Liver (tissue), 3 donors: Measurements from ENCODE around the gene TECR.

ENCODE experiments used
- ATF3 ChIP-seq: IDR thresholded peaks from 2 replicates; pipeline ENCODE4 v1.6.1; 2016; ENCODE audit warnings: antibody characterized with exemption
- CTCF ChIP-seq: fragments of 150-350 bp; IDR thresholded peaks from 2 replicates; pipeline ENCODE4 v1.5.1; 2017; ENCODE audit warnings: improper control_type of control experiment, low read depth, low read length; ENCODE audit not compliant: missing input control
- EGR1 ChIP-seq, 2 donors: IDR thresholded peaks; 2 replicates each; pipeline ENCODE4 v1.6.1; 2016 to 2018; ENCODE audit warnings: antibody characterized with exemption in 2 of 2, low read depth in 2 of 2
- FOXA1 ChIP-seq: IDR thresholded peaks from 2 replicates; pipeline ENCODE4 v1.6.1; 2016; ENCODE audit warnings: antibody characterized with exemption
- JUND ChIP-seq, 2 donors: IDR thresholded peaks; 2 replicates each; pipeline ENCODE4 v1.6.1; 2016; ENCODE audit warnings: antibody characterized with exemption in 2 of 2
- REST ChIP-seq: IDR thresholded peaks from 2 replicates; pipeline ENCODE4 v1.6.1; 2016; ENCODE audit warnings: antibody characterized with exemption, mild to moderate bottlenecking
- RXRA ChIP-seq, 2 donors: IDR thresholded peaks; 2 replicates each; pipeline ENCODE4 v1.6.1; 2017 to 2018; ENCODE audit warnings: antibody characterized with exemption in 2 of 2, mild to moderate bottlenecking in 1 of 2
- SP1 ChIP-seq: IDR thresholded peaks from 2 replicates; pipeline ENCODE4 v1.6.1; 2018; ENCODE audit warnings: antibody characterized with exemption, mild to moderate bottlenecking
- TAF1 ChIP-seq: conservative IDR thresholded peaks from 2 replicates; pipeline ENCODE4 v1.6.1; 2016; ENCODE audit warnings: antibody characterized with exemption, mild to moderate bottlenecking
- ZBTB33 ChIP-seq: IDR thresholded peaks from 2 replicates; pipeline ENCODE4 v1.6.1; 2016; ENCODE audit warnings: antibody characterized with exemption
- donor health status: healthy.
- donor health status: healthy.

- TF ChIP-seq CTCF (no peak), ZBTB33 (no peak), JUND (IDR thresholded peaks at IDR 0.05) (no peak), ATF3 (no peak), EGR1 (IDR thresholded peaks at IDR 0.05; ENCODE audit: low read depth in 2 of 2) (no peak), TAF1 (no peak), FOXA1 (no peak), RXRA (IDR thresholded peaks at IDR 0.05) (peak; percentile 22 to 34), SP1 (peak; percentile 84), REST (no peak)
Measured at GRCh38 chr19:14496029-14496833, 33.2 kb upstream of the TECR start, which contains the start of gene GIPC1.
